A673 (cell line): Measurements from ENCODE around the gene LRRC74B.

Source experiments
- EZH2 ChIP-seq: fragments of 200-600 bp; sonication (generic); IDR thresholded peaks from 2 replicates; pipeline ENCODE4 v1.6.1; 2017; ENCODE audit warnings: borderline replicate concordance, low read depth, mild to moderate bottlenecking, mixed read lengths, antibody characterized with exemption, low read length; ENCODE audit not compliant: poor library complexity, severe bottlenecking
- TF ChIP-seq, protein P1 (sequence below): fragments of 300-800, 200-600 bp; sonication (generic); conservative IDR thresholded peaks from 2 replicates; pipeline ENCODE4 v1.5.1; 2017; ENCODE audit warnings: low read depth, mild to moderate bottlenecking, antibody characterized with exemption, low read length, moderate library complexity, mixed read lengths

DNA sequence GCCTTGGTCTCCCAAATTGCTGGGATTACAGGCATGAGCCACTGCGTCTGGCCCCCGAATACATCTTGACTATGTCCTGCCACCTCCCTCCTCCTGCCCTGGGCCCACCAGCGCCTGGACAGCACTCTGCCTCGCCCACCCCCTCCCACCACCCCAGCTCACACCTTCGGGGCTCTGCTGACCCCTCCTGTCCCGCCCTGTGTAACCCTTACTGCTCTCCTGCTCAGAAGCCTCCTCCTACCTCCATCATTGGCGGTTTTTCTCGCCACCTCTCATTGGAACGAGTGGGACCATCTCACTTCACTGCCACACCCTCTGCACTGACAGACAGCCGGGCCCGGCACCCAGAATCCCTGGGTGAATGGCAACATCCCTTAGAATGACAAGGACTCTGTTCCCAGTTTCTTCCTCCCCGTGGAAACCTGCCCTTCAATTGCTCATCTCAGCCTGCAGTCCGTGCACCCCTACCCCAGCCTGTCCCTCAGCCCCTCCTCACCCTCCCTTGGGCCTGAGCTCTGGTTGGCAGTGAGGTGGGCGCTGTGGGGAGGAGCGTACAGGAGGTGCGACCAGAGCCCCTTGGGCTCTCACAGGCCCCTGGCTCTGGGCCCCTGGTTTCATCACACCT lies 32.2 kb downstream of the LRRC74B start:
- TF ChIP-seq EZH2 = no peak
- TF ChIP-seq, protein P1, sequence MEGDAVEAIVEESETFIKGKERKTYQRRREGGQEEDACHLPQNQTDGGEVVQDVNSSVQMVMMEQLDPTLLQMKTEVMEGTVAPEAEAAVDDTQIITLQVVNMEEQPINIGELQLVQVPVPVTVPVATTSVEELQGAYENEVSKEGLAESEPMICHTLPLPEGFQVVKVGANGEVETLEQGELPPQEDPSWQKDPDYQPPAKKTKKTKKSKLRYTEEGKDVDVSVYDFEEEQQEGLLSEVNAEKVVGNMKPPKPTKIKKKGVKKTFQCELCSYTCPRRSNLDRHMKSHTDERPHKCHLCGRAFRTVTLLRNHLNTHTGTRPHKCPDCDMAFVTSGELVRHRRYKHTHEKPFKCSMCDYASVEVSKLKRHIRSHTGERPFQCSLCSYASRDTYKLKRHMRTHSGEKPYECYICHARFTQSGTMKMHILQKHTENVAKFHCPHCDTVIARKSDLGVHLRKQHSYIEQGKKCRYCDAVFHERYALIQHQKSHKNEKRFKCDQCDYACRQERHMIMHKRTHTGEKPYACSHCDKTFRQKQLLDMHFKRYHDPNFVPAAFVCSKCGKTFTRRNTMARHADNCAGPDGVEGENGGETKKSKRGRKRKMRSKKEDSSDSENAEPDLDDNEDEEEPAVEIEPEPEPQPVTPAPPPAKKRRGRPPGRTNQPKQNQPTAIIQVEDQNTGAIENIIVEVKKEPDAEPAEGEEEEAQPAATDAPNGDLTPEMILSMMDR = no peak
